NCI-H2107 treated with DMSO at 0.1 percent for 48 hours (cell line): ENCODE data around the gene ELF1.
"Not testable (repeated sequence)": the region's sequence is repeated elsewhere in the genome, so short reads cannot be mapped to it uniquely, and the experiment has no call there.

Source experiments
- DNase-seq: peaks from one replicate; lab custom pipeline; 2025; ENCODE audit not compliant: unreplicated experiment; lab: John Stamatoyannopoulos, UW

The ELF1 gene

GRCh38 chr13:40941581-40941980 lies 77.5 kb downstream of the ELF1 start:
- DNase-seq: no peak

DNA sequence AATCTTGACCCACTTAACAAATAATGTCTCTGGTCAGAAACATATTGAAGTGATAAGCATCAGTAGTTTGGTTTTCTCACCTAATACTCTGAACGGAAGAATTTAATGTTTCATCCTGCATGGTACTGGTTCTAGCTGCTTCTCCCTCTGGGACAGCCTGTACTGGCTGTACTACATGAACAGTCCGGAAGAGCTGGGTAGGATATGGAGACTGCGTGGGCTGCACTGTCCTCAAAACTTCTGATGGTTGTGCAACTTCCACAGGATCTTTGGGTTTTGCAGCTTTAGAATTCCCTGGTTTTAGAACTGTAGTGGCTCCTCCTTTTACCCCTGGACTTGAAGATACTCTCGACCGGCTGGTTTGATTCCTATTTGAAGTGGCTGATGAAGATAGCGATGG lies 78.3 kb downstream of the ELF1 start:
- no peak for DNase-seq

- no peak for DNase-seq
Measured at GRCh38 chr13:40933508-40934204, 85.5 kb downstream of the ELF1 start.

- no peak for DNase-seq
Measured at GRCh38 chr13:40932252-40932651, 86.9 kb downstream of the ELF1 start.

DNA sequence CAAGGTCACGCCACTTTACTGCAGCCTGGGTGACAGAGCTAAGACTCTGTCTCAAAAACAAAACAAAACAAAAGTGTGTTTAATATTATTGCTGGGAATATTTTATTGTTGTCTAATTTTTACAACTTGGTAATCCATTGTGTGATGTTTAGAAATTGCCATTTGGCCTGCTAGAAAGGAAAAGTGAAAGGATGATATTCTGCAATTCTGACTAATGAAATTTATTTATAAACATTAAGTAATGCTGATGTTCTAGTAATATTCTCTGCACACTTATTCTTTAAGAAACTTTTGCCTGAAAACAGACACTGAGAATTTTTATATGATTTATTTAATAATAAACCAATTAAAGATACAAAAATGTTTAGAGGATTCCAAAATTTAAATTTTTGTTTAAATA lies 87.4 kb downstream of the ELF1 start:
- no peak for DNase-seq

- not testable (repeated sequence) for DNase-seq
Measured at GRCh38 chr13:40929883-40930282, 89.2 kb downstream of the ELF1 start.

DNA sequence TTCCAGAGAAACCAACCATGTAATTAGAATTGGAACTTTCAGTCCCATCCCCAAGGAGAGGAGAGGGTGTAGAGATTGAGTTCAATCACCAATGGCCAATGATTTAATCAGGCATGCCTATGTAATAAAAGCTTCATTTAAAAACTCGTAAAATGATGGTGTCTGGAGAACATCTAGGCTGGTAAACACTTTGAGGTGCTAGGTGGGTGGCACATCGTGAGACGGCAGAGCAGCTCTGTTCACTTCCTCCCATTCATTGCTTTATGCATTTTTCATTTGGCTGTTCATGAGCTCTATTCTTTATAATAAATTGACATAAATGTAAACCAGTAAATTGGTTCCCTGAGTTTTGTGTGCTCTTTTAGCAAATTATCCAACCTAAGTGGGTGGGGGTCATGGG lies 90.1 kb downstream of the ELF1 start:
- no peak for DNase-seq

DNA sequence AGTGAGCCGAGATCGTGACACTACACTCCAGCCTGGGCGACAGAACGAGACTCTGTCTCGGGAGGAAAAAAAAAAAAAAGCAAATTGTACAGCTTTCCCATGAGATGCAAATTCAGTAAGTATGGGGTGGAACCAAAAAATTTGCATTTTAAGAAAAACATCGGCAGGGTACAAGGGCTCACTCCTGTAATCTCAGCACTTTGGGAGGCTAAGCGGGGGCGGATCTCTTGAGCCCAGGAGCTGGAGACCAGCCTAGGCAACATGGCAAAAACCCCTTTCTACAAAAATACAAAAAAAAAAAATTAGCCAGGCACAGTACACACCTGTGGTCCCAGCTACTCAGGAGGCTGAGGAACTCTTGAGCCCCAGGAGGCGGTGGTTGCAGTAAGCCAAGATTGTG lies 91.2 kb downstream of the ELF1 start:
- DNase-seq: no peak

DNA sequence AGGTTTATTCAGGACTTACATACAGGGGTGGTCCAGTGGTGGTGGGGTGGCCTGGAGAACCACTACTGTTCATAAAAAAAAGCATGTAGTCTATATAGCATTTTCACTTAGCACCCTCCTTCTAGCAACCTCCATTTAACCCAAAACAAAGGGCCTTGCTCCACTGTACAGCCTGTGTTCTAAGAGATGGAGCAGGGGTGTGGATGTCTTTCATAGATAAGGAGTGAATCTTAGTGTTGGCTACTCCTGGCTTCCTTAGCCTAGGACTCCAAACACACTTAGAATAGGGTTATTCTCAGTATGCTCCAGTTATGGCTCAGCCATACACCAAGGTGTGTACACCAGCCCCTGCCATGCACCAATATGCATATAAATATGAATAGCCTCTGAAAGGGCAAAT lies 95.2 kb downstream of the ELF1 start:
- no peak for DNase-seq

GRCh38 chr13:40922437-40923040 lies 96.6 kb downstream of the ELF1 start:
- no peak for DNase-seq

DNA sequence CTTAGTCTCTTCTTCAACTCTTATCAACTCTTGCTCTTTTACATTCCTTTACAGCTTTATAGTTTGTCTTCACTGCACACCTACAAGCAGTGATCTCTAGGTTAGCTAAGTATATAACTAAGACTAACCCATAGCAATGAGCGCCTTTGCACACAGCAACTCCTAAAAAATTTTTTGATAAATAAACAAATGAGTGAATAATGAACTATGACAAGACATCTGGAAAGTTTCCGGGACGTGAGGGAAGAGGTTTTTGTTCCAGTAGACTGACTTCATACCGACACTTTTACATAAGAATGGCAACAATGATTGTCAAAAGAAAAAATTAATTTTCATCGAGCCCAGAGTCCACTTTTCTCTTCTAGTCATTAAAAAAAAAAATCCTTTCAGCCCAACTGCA lies 98.3 kb downstream of the ELF1 start:
- DNase-seq: no peak

GRCh38 chr13:40919901-40920300 lies 99.2 kb downstream of the ELF1 start:
- DNase-seq: not testable (repeated sequence)

DNA sequence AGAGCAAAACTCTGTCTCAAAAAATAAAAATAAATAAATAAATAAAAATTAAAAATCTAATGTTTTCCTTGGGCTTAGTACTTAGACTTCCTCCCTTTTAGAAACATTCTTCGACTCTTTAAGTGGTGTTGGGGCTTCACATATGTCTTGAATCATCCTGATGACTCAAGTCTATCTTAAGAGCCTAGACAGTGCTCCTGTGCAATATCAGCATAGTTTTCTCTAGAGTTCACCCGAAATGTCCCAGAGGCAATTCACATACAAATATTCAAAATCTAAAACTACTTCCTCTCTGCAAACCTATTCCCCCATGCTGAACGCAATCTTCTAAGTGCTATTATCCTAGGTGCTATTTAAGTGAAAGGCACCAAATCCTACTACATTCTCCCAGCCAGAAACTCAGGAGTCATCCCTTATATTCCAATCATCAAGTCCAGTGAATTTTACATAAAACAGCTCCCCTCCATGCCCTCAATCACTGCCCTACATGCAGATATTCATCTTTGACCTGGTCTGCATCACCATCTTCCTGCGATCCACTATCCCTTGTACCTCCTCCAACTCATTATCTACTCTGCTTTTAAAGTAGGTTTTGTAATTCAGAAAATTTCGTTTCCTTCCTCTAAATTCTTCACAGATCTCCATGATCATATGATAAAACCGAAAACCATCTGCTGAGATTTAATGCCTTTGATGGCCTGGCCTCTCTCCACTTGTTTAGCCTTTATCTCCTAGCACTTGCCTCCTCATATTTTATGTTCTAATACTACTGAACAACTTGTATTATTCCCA lies 102.7 kb downstream of the ELF1 start:
- no peak for DNase-seq

GRCh38 chr13:40914863-40915262 lies 104.3 kb downstream of the ELF1 start:
- DNase-seq: not testable (repeated sequence)

DNA sequence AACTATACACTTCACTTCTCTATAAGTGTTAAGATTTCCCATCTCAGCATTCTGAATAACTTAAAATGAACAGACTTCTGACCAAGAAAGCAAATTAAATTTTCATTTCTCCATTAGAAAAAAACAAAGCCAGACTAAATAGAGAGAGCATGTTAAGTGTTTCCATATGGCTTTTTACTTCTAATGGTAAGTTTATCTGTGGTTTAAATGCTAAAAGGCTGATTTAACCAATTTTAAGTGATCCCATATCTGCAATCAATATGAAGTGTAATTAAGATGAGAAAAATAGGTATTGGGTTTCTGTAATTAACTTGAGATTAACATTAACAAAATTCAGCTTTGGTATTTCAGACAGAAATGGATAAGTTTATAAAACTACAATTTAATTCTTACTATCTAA lies 107.8 kb downstream of the ELF1 start:
- DNase-seq: no peak

- no peak for DNase-seq
Measured at GRCh38 chr13:40910324-40911050, 108.6 kb downstream of the ELF1 start.

DNA sequence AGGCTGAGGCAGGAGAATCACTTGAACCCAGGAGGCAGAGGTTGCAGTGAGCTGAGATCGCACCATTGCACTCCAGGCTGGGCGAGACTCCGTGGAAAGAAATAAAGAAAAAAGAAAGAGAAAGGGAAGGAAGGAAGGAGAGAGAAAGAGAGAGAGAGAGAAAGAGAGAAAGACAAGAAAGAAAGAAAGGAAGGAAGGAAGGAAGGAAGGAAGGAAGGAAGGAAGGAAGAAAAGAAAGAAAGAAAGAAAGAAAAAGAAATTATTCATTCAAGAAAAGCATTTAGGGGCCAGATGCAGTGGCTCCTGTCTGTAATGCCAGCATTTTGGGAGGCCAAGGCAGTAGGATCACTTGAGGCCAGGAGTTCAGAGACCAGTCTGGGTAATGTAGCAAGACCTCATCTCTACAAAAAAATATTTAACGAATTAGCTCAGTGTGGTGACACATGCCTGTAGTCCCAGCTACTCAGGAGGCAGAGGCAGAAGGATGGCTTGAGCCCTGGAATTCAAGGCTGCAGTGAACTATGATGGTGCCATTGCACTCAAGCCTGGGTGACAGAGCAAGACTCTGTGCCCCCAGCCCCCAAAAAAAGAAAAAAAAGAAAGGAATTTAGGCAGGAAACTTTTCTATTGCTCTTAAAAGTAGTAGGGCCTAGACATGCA lies 109.4 kb downstream of the ELF1 start:
- not testable (repeated sequence) for DNase-seq

DNA sequence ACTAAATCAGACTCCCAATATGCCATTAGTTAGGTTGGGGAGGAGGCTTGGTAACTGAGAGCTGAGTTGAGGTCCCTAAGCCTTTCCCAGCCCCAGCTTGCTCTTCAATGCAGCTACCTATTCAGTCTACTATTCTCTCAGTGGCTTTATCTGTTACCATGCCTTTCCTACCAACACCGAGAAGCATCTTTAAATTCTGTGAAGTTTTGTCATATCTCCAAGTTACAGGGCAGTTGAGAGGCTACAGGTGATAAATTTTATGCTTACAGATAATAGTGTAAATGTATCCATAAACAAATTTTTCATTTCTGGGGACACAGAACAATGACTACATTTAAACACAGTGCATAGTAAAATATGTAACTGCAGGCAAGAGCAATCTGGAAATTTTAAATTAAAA lies 110.6 kb downstream of the ELF1 start:
- no peak for DNase-seq

DNA sequence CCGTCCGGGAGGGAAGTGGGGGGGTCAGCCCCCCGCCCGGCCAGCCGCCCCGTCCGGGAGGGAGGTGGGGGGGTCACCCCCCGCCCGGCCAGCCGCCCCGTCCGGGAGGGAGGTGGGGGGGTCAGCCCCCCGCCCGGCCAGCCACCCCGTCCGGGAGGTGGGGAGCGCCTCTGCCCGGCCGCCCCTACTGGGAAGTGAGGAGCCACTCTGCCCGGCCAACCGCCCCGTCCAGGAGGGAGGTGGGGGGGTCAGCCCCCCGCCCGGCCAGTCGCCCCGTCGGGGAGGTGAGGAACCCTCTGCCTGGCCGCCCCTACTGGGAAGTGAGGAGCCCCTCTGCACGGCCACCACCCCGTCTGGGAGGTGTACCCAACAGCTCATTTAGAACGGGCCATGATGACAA lies 118.1 kb downstream of the ELF1 start:
- not testable (repeated sequence) for DNase-seq

GRCh38 chr13:40900568-40900967 lies 118.5 kb downstream of the ELF1 start:
- not testable (repeated sequence) for DNase-seq

DNA sequence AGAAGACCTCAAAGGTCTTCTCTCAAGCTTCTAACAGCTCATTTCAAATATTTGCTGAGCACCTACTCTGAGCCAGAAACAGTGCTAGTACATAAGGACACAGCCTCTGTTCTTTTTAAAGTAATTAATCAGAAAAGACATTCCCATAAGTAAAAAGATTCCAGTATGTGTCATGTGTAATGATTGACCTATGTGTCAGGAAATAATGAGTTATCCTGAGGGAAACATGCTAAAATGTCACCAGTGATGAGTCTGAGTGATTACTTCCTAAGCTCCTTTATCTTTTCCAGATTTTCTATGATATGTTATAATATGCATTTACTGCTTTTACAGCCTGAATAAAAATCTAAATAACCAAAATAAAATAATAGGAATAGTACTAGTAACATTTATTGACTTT lies 122.1 kb downstream of the ELF1 start:
- DNase-seq: no peak
